Upper lobe of right lung (tissue), 1 donor: Measurements from ENCODE around the gene TSKS. TPM values are rescaled to one million over a fixed set of nuclear protein-coding genes. Genes with fewer than 3 reads are reported as not detected.
"Not testable (repeated sequence)": the region's sequence is repeated elsewhere in the genome, so short reads cannot be mapped to it uniquely, and the experiment has no call there.

ENCODE experiments used
- ATAC-seq: fragments of 200-7000 bp; cut with Tn5 transposase; one replicate; pipeline ENCODE4 v1.9.1; 2020; ENCODE audit warnings: mild to moderate bottlenecking, moderate library complexity
- DNase-seq: peaks from one replicate; pipeline ENCODE4 v3.0.0-alpha.2; 2020
- H3K27ac ChIP-seq: fragments of 200-600 bp; one replicate; pipeline ENCODE4 v1.8.0; 2022
- H3K27me3 ChIP-seq: fragments of 200-600 bp; one replicate; pipeline ENCODE4 v1.8.0; 2022; ENCODE audit warnings: mild to moderate bottlenecking
- H3K36me3 ChIP-seq: fragments of 200-600 bp; one replicate; pipeline ENCODE4 v1.8.0; 2022
- H3K4me1 ChIP-seq: fragments of 200-600 bp; one replicate; pipeline ENCODE4 v1.8.0; 2022
- H3K4me3 ChIP-seq: fragments of 200-600 bp; one replicate; pipeline ENCODE4 v1.8.0; 2022; ENCODE audit warnings: mild to moderate bottlenecking
- H3K9me3 ChIP-seq: fragments of 200-600 bp; one replicate; pipeline ENCODE4 v1.8.0; 2022
- CTCF ChIP-seq: fragments of 200-600 bp; IDR thresholded peaks from one replicate; pipeline ENCODE4 v1.8.0; 2022; ENCODE audit warnings: antibody characterized with exemption
- intact Hi-C: fragments of 100-400 bp; cut with DNase I; formaldehyde crosslinking; loops from one replicate; pipeline ENCODE4 v1.11.0; 2022
- total RNA-seq: library from RNA; stranded (reverse); fragmentation: NEBNext Ultra II Directional; extraction: Animal tissue kit (Norgen Biotek cat#: 25700); gene quantifications from one replicate; pipeline ENCODE4 v1.2.1, GENCODE V29; 2021
- donor health status: DM: no; HTN: yes; CAD: no; lungs with severe emphysema.

TSKS gene
- total RNA-seq, 1 donor from 2014 or later, result 0.43 TPM

- intact Hi-C loops, result no loop called here
- Histone ChIP-seq H3K27ac (peak overlapping the region; percentile 65), H3K9me3 (no peaks in the 10 kb centered on the region), H3K4me3 (no peak overlapping the region), H3K4me1 (no peaks in the 10 kb centered on the region), H3K36me3 (no peaks in the 10 kb centered on the region), H3K27me3 (no peaks in the 10 kb centered on the region)
- ATAC-seq, result peak; percentile 19
- TF ChIP-seq CTCF, result no peak
- no peak for DNase-seq
These were observed 35.7 kb downstream of the TSKS start for GRCh38 chr19:49727217-49728030.

- H3K4me1 ChIP-seq, H3K9me3 ChIP-seq, H3K27me3 ChIP-seq, H3K4me3 ChIP-seq, H3K27ac ChIP-seq, intact Hi-C loops, DNase-seq, ATAC-seq, H3K36me3 ChIP-seq: not testable (repeated sequence)
These were observed 43.7 kb downstream of the TSKS start for GRCh38 chr19:49719420-49719819.

- no peak overlapping the region for H3K4me3 ChIP-seq
- intact Hi-C loops, result no loop called here
These were observed 44.1 kb downstream of the TSKS start for GRCh38 chr19:49718991-49719390.

GRCh38 chr19:49718511-49718910 lies 44.6 kb downstream of the TSKS start:
- no peak for ATAC-seq
- H3K4me1 ChIP-seq, result peaks cover 5% of the 10 kb centered on the region
- no peak for DNase-seq
- H3K27me3 ChIP-seq, result no peaks in the 10 kb centered on the region
- H3K36me3 ChIP-seq, result no peaks in the 10 kb centered on the region
- H3K9me3 ChIP-seq, result no peaks in the 10 kb centered on the region
- TF ChIP-seq CTCF, result no peak
- H3K4me3 ChIP-seq, result no peak overlapping the region
- intact Hi-C loops, result no loop called here
- no peak overlapping the region for H3K27ac ChIP-seq

More at GRCh38 chr19:49718991-49719390, 44.1 kb downstream of the TSKS start:
- no peak for DNase-seq
- no peak overlapping the region for H3K27ac ChIP-seq
- H3K9me3 ChIP-seq, result no peaks in the 10 kb centered on the region
- no peaks in the 10 kb centered on the region for H3K36me3 ChIP-seq
- TF ChIP-seq CTCF, result no peak
- ATAC-seq, result no peak
- no peaks in the 10 kb centered on the region for H3K27me3 ChIP-seq
- H3K4me1 ChIP-seq, result peaks cover 5% of the 10 kb centered on the region

- no peaks in the 10 kb centered on the region for H3K27me3 ChIP-seq
- no peaks in the 10 kb centered on the region for H3K9me3 ChIP-seq
- no peak overlapping the region for H3K4me3 ChIP-seq
- intact Hi-C loops, result no loop called here
- H3K4me1 ChIP-seq, result peaks cover 5% of the 10 kb centered on the region
- no peak overlapping the region for H3K27ac ChIP-seq
- peak; percentile 43 for ATAC-seq
- DNase-seq, result no peak
- H3K36me3 ChIP-seq, result no peaks in the 10 kb centered on the region
- no peak for TF ChIP-seq CTCF
These were observed 47.0 kb downstream of the TSKS start for GRCh38 chr19:49716154-49716553.

- ATAC-seq, result no peak
- intact Hi-C loops, result no loop called here
These were observed 49.8 kb downstream of the TSKS start for GRCh38 chr19:49713236-49713845.

More at GRCh38 chr19:49713236-49713845, 49.8 kb downstream of the TSKS start:
- Histone ChIP-seq H3K27me3 (no peaks in the 10 kb centered on the region), H3K4me1 (peaks cover 5% of the 10 kb centered on the region), H3K27ac (no peak overlapping the region), H3K4me3 (no peak overlapping the region), H3K36me3 (no peaks in the 10 kb centered on the region), H3K9me3 (no peaks in the 10 kb centered on the region)
- no peak for DNase-seq
- TF ChIP-seq CTCF, result no peak
